ENCODE measurements around the gene ABTB2. TPM values are rescaled to one million over a fixed set of nuclear protein-coding genes. Genes with fewer than 3 reads are reported as not detected.

Gene ABTB2
- total and polyA plus RNA-seq, 9 of the 15 experiments (the other 6 are each of a cell fraction or from before 2014, with no cell fraction given): 0.03 to 0.18 (median 0.12) TPM; not detected in 2

GRCh38 chr11:34169686-34170085, 188.1 kb downstream of the ABTB2 start (continued):
- TF ChIP-seq ZBTB34 (CRISPR knock-in tag; IDR thresholded peaks at IDR 0.05): no peak
- TF ChIP-seq MCM3 (IDR thresholded peaks at IDR 0.05): no peak
- no peak for TF ChIP-seq ZNF12 (CRISPR knock-in tag; IDR thresholded peaks at IDR 0.05)
- no peak for TF ChIP-seq CGGBP1 (CRISPR knock-in tag; IDR thresholded peaks at IDR 0.05)
- no peak for TF ChIP-seq XRCC3 (IDR thresholded peaks at IDR 0.05)

DNA sequence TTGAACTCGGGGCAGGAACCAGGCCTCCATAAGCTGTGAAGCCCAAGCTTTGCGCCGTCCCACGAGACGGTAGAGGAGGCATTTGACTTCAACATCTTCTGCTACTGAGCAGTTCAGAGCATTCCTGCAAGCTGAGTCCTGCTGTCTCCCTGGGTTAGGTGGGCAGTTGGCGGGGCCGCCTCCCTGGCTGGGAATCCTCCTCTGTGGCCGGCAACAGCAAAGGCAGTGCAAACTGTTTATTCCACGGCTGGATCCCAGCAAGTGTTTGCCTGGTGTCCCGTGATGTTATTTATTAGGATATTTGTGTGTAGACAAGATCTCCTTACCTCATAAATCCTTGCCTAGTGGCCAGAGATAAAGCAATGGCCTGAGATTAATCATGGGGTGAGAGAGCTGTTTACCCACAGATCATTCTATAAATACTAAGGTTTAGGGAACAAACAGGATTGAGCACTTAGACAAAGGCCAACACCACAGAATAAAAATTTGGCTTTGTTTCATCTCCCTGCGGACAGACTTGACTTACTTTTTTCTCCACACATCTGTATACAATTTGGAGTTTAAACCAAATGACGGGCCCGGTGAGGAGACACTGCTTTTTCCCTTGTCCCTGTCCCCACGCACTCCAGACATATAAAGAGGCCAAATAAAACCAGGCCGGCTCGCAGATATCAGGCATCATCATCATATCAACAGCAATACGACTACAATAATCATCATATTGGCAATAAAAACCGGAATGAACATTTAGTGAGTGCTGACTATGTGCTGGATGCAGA, 189.0 kb downstream of the ABTB2 start:
- ATAC-seq: no peak
- Histone ChIP-seq H3K27me3 (ENCODE audit: control insufficient read depth in 2 of 2, insufficient read depth in 2 of 2, low read length in 2 of 2) (peaks cover 41 to 83% of the 10 kb centered on the region in 2 experiments), H3K4me2 (ENCODE audit: insufficient read depth, low read length) (no peak overlapping the region), H3K79me2 (ENCODE audit: control insufficient read depth, insufficient read depth, low read length) (no peaks in the 10 kb centered on the region), H3K9me1 (ENCODE audit: control insufficient read depth, insufficient read depth, low read length) (no peaks in the 10 kb centered on the region), H3K27ac (ENCODE audit: extremely low read depth, low read depth, low read length) (no peak overlapping the region), H3K36me3 (ENCODE audit: control insufficient read depth, insufficient read depth, low read length) (no peaks in the 10 kb centered on the region), H3K4me3 (no peak overlapping the region), H3K9ac (ENCODE audit: insufficient read depth in 1 of 2, low read depth in 2 of 2, low read length in 2 of 2) (no peak overlapping the region), H3K4me1 (replicated peaks in 1 of 2; ENCODE audit: control insufficient read depth in 2 of 2, insufficient read depth in 2 of 2, low read length in 2 of 2) (peaks cover 0 to 6% of the 10 kb centered on the region in 2 experiments; a peak in 3 of 5 replicates), H3K9me3 (replicated peaks; ENCODE audit: control insufficient read depth, insufficient read depth, low read depth, low read length) (no peaks in the 10 kb centered on the region), H2AFZ (ENCODE audit: low read depth, low read length) (no peak overlapping the region), H4K20me1 (replicated peaks; ENCODE audit: control insufficient read depth, insufficient read depth, low read length) (peaks cover 5% of the 10 kb centered on the region)
- intact Hi-C loops (cut with micrococcal nuclease) (no loop called here), in situ Hi-C loops (cut with MboI) (loop anchor here (25.0 kb wide), 1 partner anchor 332 kb away; no protein-coding TSS in a partner anchor)
- POLR2A ChIA-PET: interaction anchor here (0.6 to 1.2 kb wide), 4 partner anchors 13 to 929 kb away, joined by 3 read pairs; no protein-coding TSS in a partner anchor
- FAIRE-seq: no peak
- TF ChIP-seq ARID1B (IDR thresholded peaks at IDR 0.05): no peak
- TF ChIP-seq IRF9 (tag; IDR thresholded peaks at IDR 0.05): no peak
- no peak for TF ChIP-seq NBN (IDR thresholded peaks at IDR 0.05; ENCODE audit: low read depth)
- no peak for TF ChIP-seq ZNF232 (CRISPR knock-in tag; IDR thresholded peaks at IDR 0.05)
- no peak for TF ChIP-seq ARID2 (IDR thresholded peaks at IDR 0.05)
- no peak for TF ChIP-seq TEAD4 (IDR thresholded peaks at IDR 0.05; ENCODE audit: low read length)
- TF ChIP-seq TEAD4 (CRISPR knock-in tag; IDR thresholded peaks at IDR 0.05; ENCODE audit: borderline replicate concordance): no peak
- no peak for TF ChIP-seq CAMTA2 (CRISPR knock-in tag; conservative IDR thresholded peaks at IDR 0.05)
- no peak for TF ChIP-seq ZNF140 (CRISPR knock-in tag; IDR thresholded peaks at IDR 0.05)
- TF ChIP-seq PKNOX1 (IDR thresholded peaks at IDR 0.05): no peak
- TF ChIP-seq NCOA6 (IDR thresholded peaks at IDR 0.05): no peak
- CTCF ChIA-PET (ENCODE audit: low intra/inter-chr PET ratio): interaction anchor here (1.0 kb wide), 1 partner anchor 11 kb away, joined by 3 read pairs; no protein-coding TSS in a partner anchor
- BruUV-seq (replicated peaks): no TSS peak
- no peak for DNase-seq (ENCODE audit: extremely low read depth in 1 of 4, low spot score in 3 of 4)
- 4% methylated on average over 16 of the region's 18 CpGs for WGBS (ENCODE audit: insufficient coverage, low coverage, missing lambda C conversion rate)

Measured in K562 (cell line).